Stimulated activated CD4-positive, alpha-beta T cell treated with anti-CD3 and anti-CD28 coated beads, Interleukin-15, amount 100 ng/mL, for 48 hours (primary cell): ENCODE results near the gene MYRF.

ENCODE experiments used
- DNase-seq, 2 donors: peaks; one replicate each; pipeline ENCODE4 v3.0.0-alpha.2; 2020; ENCODE audit warnings: low read depth in 2 of 2

Gene MYRF

DNA sequence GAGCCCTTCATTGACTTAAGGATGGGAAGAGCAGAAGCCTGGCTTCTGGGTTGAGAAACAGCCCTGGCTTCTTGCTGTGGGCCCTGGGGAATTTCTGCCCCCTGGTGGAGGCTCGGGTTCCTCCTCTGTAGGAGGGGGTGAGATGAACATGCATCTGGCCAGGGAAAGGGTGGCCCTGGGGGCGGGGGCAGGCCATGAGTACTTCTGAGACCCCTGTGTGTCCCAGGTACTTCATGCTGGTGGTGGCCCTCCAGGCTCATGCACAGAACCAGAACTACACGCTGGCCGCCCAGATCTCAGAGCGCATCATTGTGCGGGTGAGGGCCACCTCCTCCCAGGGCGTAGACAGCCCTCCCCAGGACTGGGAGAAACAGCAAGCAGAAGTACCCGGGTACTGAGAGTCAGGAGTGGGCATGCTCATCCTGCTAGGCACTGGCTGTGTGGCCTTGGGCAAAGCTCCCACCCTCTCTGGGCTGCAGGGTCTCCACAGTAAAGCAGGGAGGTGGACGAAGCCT is 24.2 kb downstream of the MYRF start:
- DNase-seq = peak; percentile 37 to 67

DNA sequence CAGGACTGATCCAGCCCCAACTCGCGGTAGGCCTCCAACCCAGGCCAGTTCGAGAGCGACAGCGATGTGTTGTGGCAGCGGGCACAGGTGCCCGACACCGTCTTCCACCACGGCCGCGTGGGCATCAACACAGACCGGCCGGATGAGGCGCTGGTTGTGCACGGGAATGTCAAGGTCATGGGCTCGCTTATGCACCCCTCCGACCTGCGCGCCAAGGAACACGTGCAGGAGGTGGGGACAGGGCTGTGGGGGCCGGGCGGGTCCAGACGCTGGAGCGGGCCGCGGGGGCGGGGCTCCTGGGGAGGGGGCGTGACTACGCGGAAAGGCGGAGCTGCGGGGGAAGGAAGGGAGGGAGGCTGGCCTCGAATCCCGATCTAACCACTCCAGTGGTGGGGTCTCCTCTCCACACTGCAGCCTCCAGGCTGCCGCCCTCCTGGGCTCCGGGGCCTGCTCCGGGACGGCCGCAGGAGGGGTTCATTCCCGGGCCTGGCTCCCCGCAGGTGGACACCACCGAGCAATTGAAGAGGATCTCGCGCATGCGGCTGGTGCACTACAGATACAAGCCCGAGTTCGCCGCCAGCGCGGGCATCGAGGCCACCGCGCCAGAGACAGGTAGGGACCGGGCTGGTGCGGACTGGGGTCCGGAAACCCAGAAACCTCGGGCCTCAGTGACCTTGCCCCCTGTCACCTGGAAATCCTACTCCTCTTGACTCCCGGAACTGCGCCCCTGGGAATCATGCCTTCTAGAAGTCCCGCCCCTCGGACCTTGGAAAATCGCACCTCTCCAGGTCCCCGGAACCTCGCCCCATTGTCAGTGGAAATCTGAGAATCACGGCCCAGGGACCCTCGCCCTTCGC is 25.0 kb downstream of the MYRF start:
- peak in 1 of 2 donors; percentile 45 for DNase-seq

DNA sequence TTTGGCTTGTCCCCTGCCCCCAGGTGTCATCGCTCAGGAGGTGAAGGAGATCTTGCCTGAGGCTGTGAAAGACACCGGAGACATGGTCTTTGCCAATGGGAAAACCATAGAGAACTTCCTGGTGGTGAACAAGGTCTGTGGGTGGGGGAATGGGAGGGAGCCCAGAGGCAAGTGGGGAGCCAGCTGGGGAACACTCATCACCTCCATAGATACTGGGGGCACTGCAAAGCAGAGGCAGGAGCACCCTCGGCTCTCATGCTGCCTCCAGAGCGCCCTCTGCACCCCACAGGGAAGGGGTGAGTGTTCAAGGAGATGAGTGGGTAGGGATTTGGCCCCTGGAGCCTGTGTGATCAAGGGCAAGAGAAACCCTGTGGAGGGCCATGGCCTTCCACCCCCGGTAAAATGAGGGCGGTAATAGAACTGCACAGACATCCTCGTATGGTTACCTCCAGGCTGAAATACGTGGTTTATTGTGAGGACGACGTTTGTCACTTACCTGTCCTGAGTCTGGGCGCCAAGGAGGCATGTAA is 26.0 kb downstream of the MYRF start:
- no peak for DNase-seq

DNA sequence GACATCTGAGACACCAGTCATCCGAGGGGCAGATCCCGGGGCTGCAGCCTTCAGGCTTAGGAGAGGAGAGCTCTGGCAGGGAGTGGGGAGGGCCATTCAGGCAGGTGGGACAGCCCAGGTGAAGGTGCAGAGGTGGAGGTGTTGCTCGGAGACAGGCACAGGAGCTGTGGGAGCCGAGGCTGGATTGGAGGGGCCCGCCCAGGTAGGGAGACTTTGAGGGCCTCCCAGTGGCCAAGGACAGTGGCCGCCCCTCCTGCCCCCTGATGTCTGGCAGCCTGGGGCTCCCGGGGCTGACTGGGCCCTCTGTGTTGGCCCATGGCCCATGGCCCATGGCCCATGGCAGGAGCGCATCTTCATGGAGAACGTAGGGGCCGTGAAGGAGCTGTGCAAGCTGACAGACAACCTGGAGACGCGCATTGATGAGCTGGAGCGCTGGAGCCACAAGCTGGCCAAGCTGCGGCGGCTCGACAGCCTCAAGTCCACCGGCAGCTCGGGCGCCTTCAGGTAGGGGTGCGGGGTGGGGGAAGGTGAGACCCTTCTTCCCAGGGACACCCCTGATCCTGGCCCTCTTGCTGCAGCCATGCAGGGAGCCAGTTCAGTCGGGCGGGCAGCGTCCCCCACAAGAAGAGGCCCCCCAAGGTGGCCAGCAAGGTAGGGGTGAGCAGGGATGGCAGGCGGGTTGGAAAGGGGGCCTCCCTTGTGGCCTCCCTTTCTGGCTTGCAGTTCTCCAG is 26.6 kb downstream of the MYRF start:
- no peak for DNase-seq

DNA sequence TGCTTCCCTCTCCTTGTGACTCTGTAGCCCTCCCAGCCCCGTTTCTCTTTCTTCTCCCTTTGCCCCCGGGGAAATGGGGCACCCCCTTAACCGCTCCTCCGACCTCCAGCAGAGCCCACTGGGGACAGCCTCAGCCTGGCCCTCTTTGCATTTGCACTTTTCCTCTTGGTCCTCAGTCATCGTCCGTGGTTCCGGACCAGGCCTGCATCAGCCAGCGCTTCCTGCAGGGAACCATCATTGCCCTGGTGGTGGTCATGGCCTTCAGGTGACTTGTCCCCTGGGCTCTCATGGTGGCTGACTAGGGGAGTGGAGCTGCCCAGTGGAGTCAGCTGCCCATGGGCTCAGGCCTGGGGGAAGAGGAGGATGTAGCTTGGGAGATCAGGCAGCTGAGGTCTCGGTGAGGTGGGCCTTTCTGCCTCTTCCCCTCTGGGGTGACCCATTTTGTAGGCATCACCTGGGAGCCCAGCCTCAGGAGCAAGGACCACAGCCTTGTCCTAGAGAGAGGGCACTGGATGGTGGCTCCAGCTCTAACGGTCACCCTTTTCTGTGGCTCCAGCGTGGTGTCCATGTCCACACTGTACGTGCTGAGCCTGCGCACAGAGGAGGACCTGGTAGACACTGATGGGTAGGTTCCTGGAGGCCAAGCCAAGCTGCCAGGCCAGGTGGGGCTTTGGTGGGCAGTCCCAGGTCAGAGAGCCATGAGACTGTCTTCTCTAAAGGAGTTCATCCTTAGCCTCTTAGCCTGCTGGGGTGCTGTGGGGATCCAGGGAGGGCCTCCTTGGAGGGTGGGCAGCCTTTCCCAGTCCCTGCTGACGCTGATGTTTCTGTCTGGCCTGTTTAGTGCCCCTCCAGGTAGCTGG is 27.5 kb downstream of the MYRF start:
- DNase-seq = no peak

DNA sequence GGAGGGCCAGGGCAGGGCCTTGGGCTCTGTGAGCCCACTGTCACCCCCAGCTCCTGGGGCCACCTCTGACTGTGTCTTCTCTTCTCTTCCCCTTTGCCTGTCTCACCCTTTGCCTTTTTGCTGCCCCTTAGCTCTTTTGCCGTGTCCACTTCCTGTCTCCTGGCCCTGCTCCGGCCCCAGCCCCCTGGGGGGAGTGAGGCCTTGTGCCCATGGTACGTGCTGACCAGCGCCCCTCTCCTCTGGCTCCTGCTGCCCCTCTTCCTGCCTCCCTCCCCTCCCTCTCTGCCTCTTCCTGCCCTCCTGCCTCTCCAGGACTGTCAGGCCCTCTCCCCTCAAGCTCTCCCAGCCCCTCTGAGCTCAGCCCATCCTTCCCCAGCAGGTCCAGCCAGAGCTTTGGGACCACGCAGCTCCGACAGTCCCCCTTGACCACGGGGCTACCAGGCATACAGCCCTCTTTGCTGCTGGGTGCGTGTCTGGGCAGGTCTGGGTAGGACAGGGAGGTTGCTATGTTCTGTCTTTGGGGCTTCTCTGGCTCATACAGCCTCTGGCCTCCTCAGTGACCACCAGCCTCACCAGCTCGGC is 28.2 kb downstream of the MYRF start:
- DNase-seq = no peak

DNA sequence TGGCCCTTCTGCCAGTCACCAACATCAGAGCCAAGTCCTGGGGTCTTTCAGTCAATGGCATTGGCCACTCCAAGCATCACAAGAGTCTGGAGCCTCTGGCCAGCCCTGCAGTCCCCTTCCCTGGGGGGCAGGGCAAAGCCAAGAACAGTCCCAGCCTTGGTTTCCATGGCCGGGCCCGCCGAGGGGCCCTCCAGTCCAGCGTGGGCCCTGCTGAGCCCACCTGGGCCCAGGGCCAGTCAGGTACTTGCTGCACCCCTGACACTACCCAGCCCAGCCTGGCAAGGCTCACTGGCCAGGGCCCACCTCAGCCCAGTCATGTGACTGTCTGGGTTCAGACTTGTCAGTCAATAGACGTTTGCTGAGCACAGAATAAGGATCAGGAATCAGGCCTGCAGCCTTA is 29.1 kb downstream of the MYRF start:
- DNase-seq = no peak

DNA sequence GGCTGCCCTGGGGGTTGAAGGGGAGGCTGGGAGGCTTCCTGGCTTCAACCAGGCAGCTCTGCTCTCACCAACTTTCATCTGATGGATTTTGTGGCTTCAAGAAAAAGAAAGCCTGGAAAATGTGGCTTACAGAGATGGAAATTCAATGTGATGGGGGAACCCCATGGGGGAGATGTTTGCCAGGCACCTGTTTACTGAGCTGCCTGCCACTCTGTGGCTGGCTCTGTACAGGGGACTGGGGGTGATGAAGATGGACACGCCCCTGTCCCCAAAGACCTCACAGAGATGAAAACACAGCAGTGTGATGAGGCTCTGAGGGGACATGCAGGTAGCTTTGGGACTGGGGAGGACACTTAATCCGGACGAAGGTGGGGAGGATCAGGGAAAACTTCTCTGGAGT is 29.9 kb downstream of the MYRF start:
- DNase-seq = no peak

DNA sequence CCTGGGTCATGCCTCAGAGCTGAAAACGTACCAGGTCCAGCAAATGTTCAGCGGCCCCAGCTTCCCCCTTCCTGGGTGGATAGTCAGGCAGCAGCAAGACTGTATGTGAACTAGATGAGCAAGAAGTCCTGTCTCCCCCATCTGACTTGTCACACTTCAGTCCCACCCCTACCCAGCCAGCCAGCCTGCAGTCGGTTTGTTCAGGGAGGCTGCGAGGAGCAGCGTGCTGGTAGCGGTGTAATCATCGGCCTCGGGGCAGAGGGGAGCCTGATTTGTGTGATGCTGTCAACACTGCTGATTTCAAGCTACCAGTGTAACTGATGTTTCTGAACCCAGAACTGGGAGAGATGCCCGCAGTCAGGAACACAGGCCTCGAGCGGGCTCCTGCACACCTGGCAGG is 30.4 kb downstream of the MYRF start:
- no peak for DNase-seq

DNA sequence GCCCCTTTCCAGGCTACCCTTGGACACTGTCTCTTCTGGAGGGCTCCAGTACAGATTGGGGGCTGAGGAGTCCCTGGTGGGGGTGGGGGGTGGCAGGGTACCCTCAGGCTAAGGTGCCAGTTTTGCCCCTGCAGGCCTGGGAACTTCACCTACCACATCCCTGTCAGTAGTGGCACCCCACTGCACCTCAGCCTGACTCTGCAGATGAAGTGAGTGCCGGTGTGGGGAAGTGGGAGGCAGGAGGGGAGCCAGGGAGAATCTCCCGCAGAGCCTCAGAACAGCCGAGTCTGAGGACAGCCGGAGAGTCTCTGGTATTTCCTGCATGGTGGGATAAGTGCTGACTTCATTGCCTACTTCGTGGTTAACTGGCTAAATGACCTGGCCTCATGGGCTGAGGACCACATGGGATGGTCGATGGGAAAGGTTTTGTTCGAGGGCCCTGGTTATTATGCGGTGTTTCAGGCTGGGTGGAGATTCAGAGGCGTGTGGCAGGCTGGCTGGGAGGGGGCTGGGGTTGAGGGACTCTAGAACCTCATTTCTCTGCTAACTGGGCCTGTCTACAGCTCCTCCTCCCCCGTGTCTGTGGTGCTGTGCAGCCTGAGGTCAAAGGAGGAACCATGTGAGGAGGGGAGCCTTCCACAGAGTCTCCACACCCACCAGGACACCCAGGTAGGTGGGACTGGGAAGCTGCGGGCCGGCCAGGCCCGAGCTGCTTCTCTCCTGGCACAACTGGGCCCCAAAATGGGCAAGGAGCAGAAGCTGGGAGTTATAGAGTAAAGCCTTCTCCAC is 31.5 kb downstream of the MYRF start:
- DNase-seq = no peak

DNA sequence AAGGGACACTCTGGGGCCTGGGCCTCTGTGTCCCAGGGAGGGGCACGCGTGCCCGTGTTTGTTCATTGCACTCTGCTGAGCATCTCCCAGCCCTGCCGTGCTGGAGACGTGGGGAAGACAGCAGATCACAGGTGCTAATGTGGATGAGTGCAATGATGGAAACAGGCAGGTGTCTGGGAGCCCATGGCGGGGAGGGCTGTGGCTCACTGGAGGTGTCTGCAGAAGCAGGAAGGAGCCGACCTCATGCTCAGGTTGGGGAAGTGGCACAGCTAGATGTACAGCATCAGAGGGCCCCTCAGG is 32.0 kb downstream of the MYRF start:
- DNase-seq = no peak

DNA sequence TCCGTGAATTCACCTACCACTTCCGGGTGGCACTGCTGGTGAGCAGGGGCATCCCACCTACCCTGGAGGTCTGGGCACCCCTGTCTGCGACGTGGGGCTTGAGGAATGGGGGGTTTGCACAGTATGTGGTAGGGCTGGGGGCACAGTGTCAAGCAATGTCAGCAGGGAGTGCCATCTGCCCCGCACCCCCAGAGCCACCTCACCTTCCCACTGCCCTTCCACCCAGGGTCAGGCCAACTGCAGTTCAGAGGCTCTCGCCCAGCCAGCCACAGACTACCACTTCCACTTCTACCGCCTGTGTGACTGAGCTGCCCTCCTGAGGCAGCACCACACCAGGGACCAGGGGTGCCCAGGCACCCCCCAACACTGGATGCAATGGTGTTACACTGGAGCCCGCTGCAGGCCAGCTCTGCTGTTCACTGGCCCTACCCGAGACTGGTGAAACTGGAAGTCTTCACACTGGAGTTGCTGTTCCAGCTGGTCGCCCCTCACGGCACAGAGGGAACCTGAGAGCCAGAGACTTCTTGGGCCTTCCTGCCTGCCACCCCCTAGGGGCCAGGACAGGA is 33.5 kb downstream of the MYRF start:
- DNase-seq = no peak

DNA sequence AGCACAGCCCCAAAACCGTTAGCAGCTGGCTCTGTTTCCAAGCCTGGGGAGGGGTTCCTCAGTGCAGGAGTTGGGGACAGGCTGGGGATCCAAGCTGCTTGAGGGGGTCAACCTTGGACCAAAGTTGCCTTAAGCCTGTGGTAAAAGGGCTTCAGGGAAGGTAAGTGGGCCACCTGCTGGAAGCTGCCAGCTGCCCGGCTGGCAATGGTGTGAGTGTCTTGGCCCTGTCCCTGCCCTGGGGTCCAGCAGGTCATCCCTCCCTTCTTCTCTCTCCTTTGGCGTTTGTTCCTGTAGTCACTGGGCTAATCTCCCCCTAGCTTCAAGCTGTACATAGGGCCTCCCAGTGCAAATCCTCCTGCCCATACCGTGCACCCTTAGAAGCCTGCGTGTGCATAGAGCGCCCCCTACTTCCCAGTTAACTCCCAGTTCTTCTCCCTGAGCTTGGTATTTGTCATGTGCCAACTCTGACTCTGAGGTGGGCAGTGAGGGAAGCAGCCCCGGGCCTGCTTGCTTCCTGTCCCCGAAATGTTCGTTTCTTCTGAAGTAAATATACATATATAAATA is 35.6 kb downstream of the MYRF start:
- no peak for DNase-seq

DNA sequence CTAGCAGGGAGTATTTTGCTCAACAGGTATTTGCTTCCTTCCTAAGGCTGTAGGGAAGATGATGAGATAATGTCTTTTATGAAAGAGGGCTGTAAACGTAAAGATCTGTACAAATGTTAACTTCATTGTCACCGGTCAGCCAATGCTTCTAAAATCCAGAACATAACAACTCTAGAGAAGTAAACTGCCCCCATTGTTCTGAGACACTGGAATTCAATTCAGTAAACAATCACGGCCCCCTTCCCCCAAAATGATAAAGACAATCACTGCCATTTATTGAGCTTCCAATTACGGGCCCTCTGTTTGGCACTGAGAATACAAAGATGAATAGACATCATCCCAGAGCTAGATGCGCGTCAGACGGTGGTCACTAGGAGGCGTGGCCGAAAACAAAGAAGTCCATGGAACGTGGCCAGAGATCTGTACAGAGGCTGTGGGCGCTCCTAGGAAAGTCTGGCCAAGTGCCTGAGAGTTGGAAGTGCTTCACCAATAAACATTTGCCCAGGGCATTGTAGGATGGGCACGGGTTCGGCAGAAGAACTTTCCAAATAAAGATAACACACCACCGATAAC is 39.4 kb downstream of the MYRF start:
- peak in 1 of 2 donors; percentile 31 for DNase-seq

DNA sequence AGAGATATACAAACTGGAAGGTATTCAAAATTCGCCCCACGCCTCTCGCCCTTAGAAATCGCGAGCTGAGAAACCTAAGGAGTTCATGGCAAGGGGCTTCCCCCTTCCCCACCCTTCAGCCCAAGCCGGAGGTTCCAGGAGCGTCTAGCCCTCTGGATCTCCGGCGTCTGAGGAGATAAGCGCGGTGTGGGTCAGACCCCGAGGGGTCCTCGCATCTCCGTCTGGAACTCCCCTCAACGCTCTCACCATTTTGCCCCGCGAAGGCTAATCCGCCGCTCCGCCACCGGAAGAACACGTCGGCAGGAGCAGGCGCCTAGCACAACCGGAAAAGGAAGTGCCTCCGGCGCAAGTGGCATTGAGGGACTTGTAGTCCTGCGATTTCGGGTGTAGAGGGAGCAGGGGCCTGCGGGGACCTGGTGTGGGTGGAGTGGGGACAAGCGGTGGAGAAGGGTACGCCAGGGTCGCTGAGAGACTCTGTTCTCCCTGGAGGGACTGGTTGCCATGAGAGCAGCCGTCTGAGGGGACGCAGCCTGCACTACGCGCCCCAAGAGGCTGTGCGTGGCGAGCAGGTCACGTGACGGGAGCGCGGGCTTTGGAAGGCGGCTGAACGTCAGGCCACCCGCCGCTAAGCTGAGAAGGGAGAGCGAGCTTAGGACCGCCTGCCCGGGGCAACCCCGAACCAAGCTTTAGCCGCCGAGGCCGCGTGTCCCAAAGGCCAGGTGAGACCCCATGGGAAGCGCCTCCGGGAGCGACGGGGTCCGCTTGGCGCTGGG is 40.1 kb downstream of the MYRF start, which contains the start of the genes FEN1 and TMEM258:
FEN1 (plus strand) TSS at position 602 of the 773 bp plus-strand sequence. CDS start 2,451 bp downstream, outside the sequence.
TMEM258 (minus strand) TSS at position 290 of the 773 bp plus-strand sequence; CDS start at position 249, 41 bp downstream.
- DNase-seq = peak; percentile 80 to 86

DNA sequence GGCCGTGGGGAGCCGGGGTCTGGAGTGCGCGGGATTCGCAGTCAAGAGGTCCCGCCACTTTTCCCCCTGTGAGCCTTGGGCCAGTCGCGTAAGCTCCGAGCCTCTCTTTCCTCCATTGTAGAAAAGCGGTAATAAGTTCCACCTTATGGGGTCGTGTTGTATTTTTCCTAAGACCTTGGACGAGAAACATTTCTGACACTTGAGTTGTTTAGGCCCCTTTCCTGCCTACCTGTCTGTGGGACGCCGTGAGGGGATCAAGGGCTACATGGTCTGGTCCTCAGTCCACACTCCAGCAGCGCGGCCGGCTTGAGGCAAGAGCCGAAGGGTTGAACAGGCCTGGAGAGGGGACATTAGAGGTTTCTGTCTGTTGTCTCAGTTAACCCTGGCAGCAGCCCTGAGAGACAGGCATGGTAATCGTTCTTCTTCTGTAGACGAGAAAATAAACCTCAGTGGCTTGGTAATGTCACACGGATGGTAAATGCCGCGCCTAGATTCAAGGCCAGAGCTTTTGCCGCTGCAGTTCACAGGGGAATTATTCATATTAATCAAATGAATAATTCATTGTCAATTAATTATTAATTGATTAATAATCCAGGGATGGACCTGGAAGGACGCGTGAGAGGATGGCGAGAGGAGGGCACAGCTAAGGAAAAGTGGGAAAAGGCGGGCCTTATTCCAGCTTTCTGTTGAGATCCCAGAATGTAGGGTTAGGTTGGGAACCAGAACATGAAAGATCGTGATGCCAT is 40.8 kb downstream of the MYRF start:
- DNase-seq = no peak

DNA sequence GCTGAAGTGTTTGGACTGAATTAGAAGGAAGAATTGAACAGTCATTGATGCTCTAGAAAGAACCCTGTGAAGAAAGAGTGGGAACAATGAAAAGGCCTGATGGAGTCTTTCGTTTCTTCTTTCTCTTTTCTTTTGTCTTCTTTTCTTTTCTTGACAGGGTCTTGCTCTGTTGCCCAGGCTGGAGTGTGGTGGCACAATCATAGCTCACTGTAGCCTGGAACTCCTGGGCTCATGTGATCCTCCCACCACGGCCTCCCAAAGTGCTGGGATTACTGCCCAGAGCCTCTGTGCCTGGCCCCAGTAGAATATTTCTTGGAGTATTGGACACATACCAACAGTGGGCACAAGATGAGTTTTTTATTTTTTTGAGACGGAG is 41.4 kb downstream of the MYRF start:
- DNase-seq = no peak

DNA sequence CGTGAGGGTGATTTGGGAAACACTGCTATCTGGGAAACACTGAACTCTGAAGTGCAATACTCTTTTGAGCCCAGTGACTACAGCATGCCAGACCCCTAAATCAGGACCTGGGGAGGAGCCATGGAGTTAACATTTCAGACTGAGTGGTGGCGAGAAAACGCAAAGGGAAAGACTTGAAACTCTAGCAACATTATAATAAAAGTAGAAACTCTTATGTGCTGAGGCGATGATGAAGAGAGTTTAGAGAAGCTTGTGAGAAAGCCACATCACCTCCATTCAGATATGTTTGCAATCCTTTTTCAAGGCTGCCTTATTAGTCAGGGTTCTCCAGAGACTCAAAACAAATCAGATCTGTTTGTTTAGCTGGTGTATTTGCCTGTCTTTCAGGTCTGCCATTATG is 42.1 kb downstream of the MYRF start:
- no peak for DNase-seq
